Progenitor cell of endocrine pancreas (in vitro differentiated cells): ENCODE results near the gene NACA2. TPM values are rescaled to one million over a fixed set of nuclear protein-coding genes. Genes with fewer than 3 reads are reported as not detected.

Source experiments
- DNase-seq: peaks from one replicate; pipeline ENCODE4 v3.0.0; 2021; ENCODE audit warnings: low spot score; ENCODE audit not compliant: unreplicated experiment
- H3K27ac Mint-ChIP-seq: 2 replicates; pipeline ENCODE4 v1.8.0; 2021; ENCODE audit warnings: mild to moderate bottlenecking, moderate library complexity, mixed read lengths
- H3K27me3 Mint-ChIP-seq: 2 replicates; pipeline ENCODE4 v1.8.0; 2021; ENCODE audit warnings: mixed read lengths
- H3K36me3 Mint-ChIP-seq: 2 replicates; pipeline ENCODE4 v1.8.0; 2022; ENCODE audit warnings: mixed read lengths; ENCODE audit not compliant: insufficient read depth
- H3K4me1 Mint-ChIP-seq: 2 replicates; pipeline ENCODE4 v1.8.0; 2021; ENCODE audit warnings: low read depth, mixed read lengths
- H3K4me3 Mint-ChIP-seq: 2 replicates; pipeline ENCODE4 v1.8.0; 2021; ENCODE audit warnings: low read depth, mild to moderate bottlenecking, moderate library complexity, mixed read lengths
- H3K9me3 Mint-ChIP-seq: 2 replicates; pipeline ENCODE4 v1.8.0; 2021; ENCODE audit warnings: low read depth, mixed read lengths
- CTCF ChIP-seq: fragments of 200-600 bp; sonication (generic); IDR thresholded peaks from one replicate; pipeline ENCODE4 v1.5.0; 2021; ENCODE audit warnings: antibody characterized with exemption, mild to moderate bottlenecking; ENCODE audit not compliant: unreplicated experiment
- total RNA-seq: library from RNA; stranded (reverse); gene quantifications from 2 replicates; pipeline ENCODE4 v1.2.1, GENCODE V29; 2021

Gene NACA2
- total RNA-seq, 1 donor from 2014 or later = not detected

GRCh38 chr17:61625564-61625963 is 34.5 kb upstream of the NACA2 start:
- no peak for TF ChIP-seq CTCF
- H3K9me3 Mint-ChIP-seq = peaks cover 9% of the 10 kb centered on the region

GRCh38 chr17:61624951-61625350 is 33.9 kb upstream of the NACA2 start:
- Mint-ChIP-seq H3K36me3 (no peaks in the 10 kb centered on the region), H3K27me3 (no peaks in the 10 kb centered on the region), H3K27ac (no peak overlapping the region), H3K4me3 (no peak overlapping the region), H3K9me3 (peaks cover 9% of the 10 kb centered on the region), H3K4me1 (no peaks in the 10 kb centered on the region)
- no peak for TF ChIP-seq CTCF
- DNase-seq = no peak

More at GRCh38 chr17:61625564-61625963, 34.5 kb upstream of the NACA2 start:
- no peaks in the 10 kb centered on the region for H3K36me3 Mint-ChIP-seq
- no peak for DNase-seq
- no peak overlapping the region for H3K27ac Mint-ChIP-seq
- H3K27me3 Mint-ChIP-seq = no peaks in the 10 kb centered on the region
- no peaks in the 10 kb centered on the region for H3K4me1 Mint-ChIP-seq
- H3K4me3 Mint-ChIP-seq = no peak overlapping the region

- Mint-ChIP-seq H3K36me3 (peaks cover 1% of the 10 kb centered on the region), H3K4me1 (no peaks in the 10 kb centered on the region), H3K4me3 (no peak overlapping the region), H3K9me3 (peaks cover 18% of the 10 kb centered on the region), H3K27ac (no peak overlapping the region), H3K27me3 (no peaks in the 10 kb centered on the region)
- DNase-seq = no peak
- no peak for TF ChIP-seq CTCF
Measured at GRCh38 chr17:61621317-61621716, 30.3 kb upstream of the NACA2 start.

- no peak for DNase-seq
- Mint-ChIP-seq H3K36me3 (peaks cover 1% of the 10 kb centered on the region), H3K27ac (no peak overlapping the region)
Measured at GRCh38 chr17:61619953-61620352, 28.9 kb upstream of the NACA2 start.

GRCh38 chr17:61619493-61619892 is 28.5 kb upstream of the NACA2 start:
- H3K4me1 Mint-ChIP-seq = no peaks in the 10 kb centered on the region

More at GRCh38 chr17:61619953-61620352, 28.9 kb upstream of the NACA2 start:
- TF ChIP-seq CTCF = no peak
- Mint-ChIP-seq H3K9me3 (peaks cover 18% of the 10 kb centered on the region), H3K4me1 (no peaks in the 10 kb centered on the region), H3K4me3 (no peak overlapping the region), H3K27me3 (no peaks in the 10 kb centered on the region)

More at GRCh38 chr17:61619493-61619892, 28.5 kb upstream of the NACA2 start:
- Mint-ChIP-seq H3K27me3 (no peaks in the 10 kb centered on the region), H3K4me3 (no peak overlapping the region), H3K27ac (no peak overlapping the region), H3K36me3 (peaks cover 1% of the 10 kb centered on the region), H3K9me3 (peaks cover 18% of the 10 kb centered on the region)
- DNase-seq = no peak
- no peak for TF ChIP-seq CTCF
